Measurements from ENCODE around the gene METTL22.

- TF ChIP-seq, protein P1, sequence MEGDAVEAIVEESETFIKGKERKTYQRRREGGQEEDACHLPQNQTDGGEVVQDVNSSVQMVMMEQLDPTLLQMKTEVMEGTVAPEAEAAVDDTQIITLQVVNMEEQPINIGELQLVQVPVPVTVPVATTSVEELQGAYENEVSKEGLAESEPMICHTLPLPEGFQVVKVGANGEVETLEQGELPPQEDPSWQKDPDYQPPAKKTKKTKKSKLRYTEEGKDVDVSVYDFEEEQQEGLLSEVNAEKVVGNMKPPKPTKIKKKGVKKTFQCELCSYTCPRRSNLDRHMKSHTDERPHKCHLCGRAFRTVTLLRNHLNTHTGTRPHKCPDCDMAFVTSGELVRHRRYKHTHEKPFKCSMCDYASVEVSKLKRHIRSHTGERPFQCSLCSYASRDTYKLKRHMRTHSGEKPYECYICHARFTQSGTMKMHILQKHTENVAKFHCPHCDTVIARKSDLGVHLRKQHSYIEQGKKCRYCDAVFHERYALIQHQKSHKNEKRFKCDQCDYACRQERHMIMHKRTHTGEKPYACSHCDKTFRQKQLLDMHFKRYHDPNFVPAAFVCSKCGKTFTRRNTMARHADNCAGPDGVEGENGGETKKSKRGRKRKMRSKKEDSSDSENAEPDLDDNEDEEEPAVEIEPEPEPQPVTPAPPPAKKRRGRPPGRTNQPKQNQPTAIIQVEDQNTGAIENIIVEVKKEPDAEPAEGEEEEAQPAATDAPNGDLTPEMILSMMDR (IDR thresholded peaks at IDR 0.05; ENCODE audit: low read depth, low read length), result peak; percentile 62
- no peak for TF ChIP-seq EZH2phosphoT487 (IDR thresholded peaks at IDR 0.05; ENCODE audit: low read depth)
Observed at GRCh38 chr16:8572919-8573724, 48.4 kb upstream of the METTL22 start.
